Spleen (tissue), 11 donors: ENCODE results near the gene RETREG1. TPM values are rescaled to one million over a fixed set of nuclear protein-coding genes. Genes with fewer than 3 reads are reported as not detected.

Experiments
- DNase-seq: peaks from one replicate; pipeline ENCODE4 v3.0.0-alpha.2; 2020
- H3K27ac ChIP-seq, 8 donors: fragments of 200-600 bp; sonication (generic) in 7 of 8; 1 replicate in 4 of 8; 2 replicates in 4 of 8; pipeline versions ENCODE4 v1.5.0 to v1.8.0; 2016 to 2021; ENCODE audit warnings: inconsistent platforms in 4 of 8, mild to moderate bottlenecking in 4 of 8, moderate library complexity in 1 of 8
- H3K27me3 ChIP-seq, 7 donors: fragments of 200-600 bp; sonication (generic) in 6 of 7; replicated peaks in 1 of 7; 1 replicate in 4 of 7; 2 replicates in 3 of 7; pipeline versions ENCODE4 v1.5.0 to v1.8.0; 2016 to 2021; ENCODE audit warnings: inconsistent platforms in 3 of 7, mild to moderate bottlenecking in 1 of 7
- H3K36me3 ChIP-seq, 6 donors: fragments of 200-600 bp; sonication (generic) in 5 of 6; 1 replicate in 4 of 6; 2 replicates in 2 of 6; pipeline versions ENCODE4 v1.5.0 to v1.8.0; 2016 to 2021; ENCODE audit warnings: inconsistent platforms in 2 of 6
- H3K4me1 ChIP-seq, 6 donors: fragments of 200-600 bp; sonication (generic) in 5 of 6; 1 replicate in 3 of 6; 2 replicates in 3 of 6; pipeline versions ENCODE4 v1.5.0 to v1.8.0; 2016 to 2021; ENCODE audit warnings: inconsistent platforms in 3 of 6
- H3K4me3 ChIP-seq, 8 donors: fragments of 200-600 bp; sonication (generic) in 7 of 8; 1 replicate in 4 of 8; 2 replicates in 4 of 8; pipeline versions ENCODE4 v1.5.0 to v1.8.0; 2016 to 2021; ENCODE audit warnings: inconsistent platforms in 4 of 8, mild to moderate bottlenecking in 4 of 8, moderate library complexity in 2 of 8
- H3K9me3 ChIP-seq, 8 donors: fragments of 200-600 bp; sonication (generic) in 7 of 8; 1 replicate in 4 of 8; 2 replicates in 4 of 8; pipeline versions ENCODE4 v1.5.0 to v1.8.0; 2016 to 2021; ENCODE audit warnings: inconsistent platforms in 4 of 8
- CTCF ChIP-seq, 11 experiments: fragments of 200-600 bp in 7 of 11; fragments of 450-650 bp in 4 of 11; sonication (generic) in 4 of 11; IDR thresholded peaks in 8 of 11; conservative IDR thresholded peaks in 3 of 11; 1 replicate in 7 of 11; 2 replicates in 4 of 11; pipeline versions ENCODE4 v1.4.0 to v1.8.0; 2016 to 2021; ENCODE audit warnings: antibody characterized with exemption in 11 of 11, inconsistent platforms in 4 of 11, mild to moderate bottlenecking in 1 of 11
- POLR2A ChIP-seq, 3 donors: fragments of 450-650 bp; IDR thresholded peaks; one replicate each; pipeline ENCODE4 v1.5.1; 2017; ENCODE audit warnings: antibody characterized with exemption in 3 of 3, mild to moderate bottlenecking in 1 of 3
- POLR2AphosphoS5 ChIP-seq, 3 donors: sonication (generic); formaldehyde crosslinking; IDR thresholded peaks; one replicate each; pipeline ENCODE4 v1.5.1; 2017; ENCODE audit warnings: antibody characterized with exemption in 3 of 3
- WGBS, 5 donors: extraction: QIAGEN DNeasy Blood & Tissue Kit in 3 of 5; methylation state at CpG; one replicate each; pipeline versions ENCODE4 v1.1.5 to v1.1.7; 2013 to 2018; 5-methylcytosine and 5-hydroxymethylcytosine counted together
- intact Hi-C: fragments of 100-400 bp; cut with DNase I; formaldehyde crosslinking; loops from one replicate; pipeline ENCODE4 v1.15.0; 2023; ENCODE audit warnings: low total_unique reads
- polyA plus RNA-seq, 3 donors: library from polyadenylated mRNA; stranded (reverse); fragments of 200-250 nt; gene quantifications; one replicate each; pipeline ENCODE4 v1.2.1, GENCODE V29; 2013
- total RNA-seq, 7 donors: library from RNA; depleted of rRNA in 3 of 7; stranded (reverse); fragments of >200 nt in 3 of 7; fragmentation: NEBNext Ultra II Directional in 4 of 7; extraction: Animal tissue kit (Norgen Biotek cat#: 25700) in 4 of 7; gene quantifications; one replicate each; pipeline versions ENCODE4 v1.1.0 to v1.2.1, GENCODE V29; 2016 to 2021
- donor health status: healthy with polysubstance abuse.
- donor health status: DM: no; HTN: no; CAD: no; lungs with moderate emphysema.
- donor health status: DM: no; HTN: no; CAD: no.
- donor health status: Bipolar disorder and iron deficiency.
- donor health status: healthy.
- donor health status: DM: no; HTN: no; CAD: no.
- donor health status: DM: yes; HTN: yes; CAD: no.

RETREG1 gene
- total and polyA plus RNA-seq, 10 donors = 2.5 to 9.0 (median 5.1) TPM

GRCh38 chr5:16565118-16565517 lies 51.7 kb downstream of the RETREG1 start:
- Histone ChIP-seq H3K4me3 (no peak overlapping the region), H3K4me1 (no peaks in the 10 kb centered on the region), H3K27ac (no peak overlapping the region), H3K27me3 (no peaks in the 10 kb centered on the region), H3K36me3 (peaks cover 0 to 3% (median 0%) of the 10 kb centered on the region in 6 donors), H3K9me3 (no peaks in the 10 kb centered on the region)
- TF ChIP-seq POLR2AphosphoS5 (IDR thresholded peaks at IDR 0.05) = no peak
- no peak for TF ChIP-seq POLR2A (IDR thresholded peaks at IDR 0.05)
- TF ChIP-seq CTCF (IDR thresholded peaks at IDR 0.05 in 8 of 11, conservative IDR thresholded peaks at IDR 0.05 in 3 of 11) = no peak
- no peak for DNase-seq
- WGBS, 5 donors = 94 to 100% (median 96%) methylated on average over 1 of the region's 1 CpG
- intact Hi-C loops = no loop called here

GRCh38 chr5:16564248-16564867 lies 52.4 kb downstream of the RETREG1 start:
- H3K4me3 ChIP-seq = no peak overlapping the region
- H3K36me3 ChIP-seq = no peaks in the 10 kb centered on the region
- DNase-seq = no peak
- no peak overlapping the region for H3K27ac ChIP-seq
- intact Hi-C loops = no loop called here
- H3K27me3 ChIP-seq = no peaks in the 10 kb centered on the region
- H3K4me1 ChIP-seq = no peaks in the 10 kb centered on the region
- no peaks in the 10 kb centered on the region for H3K9me3 ChIP-seq
- TF ChIP-seq POLR2AphosphoS5 (IDR thresholded peaks at IDR 0.05) = no peak
- TF ChIP-seq POLR2A (IDR thresholded peaks at IDR 0.05) = no peak
- 79 to 93% (median 90%) methylated on average over 5 of the region's 5 CpGs for WGBS, 5 donors

- no peaks in the 10 kb centered on the region for H3K27me3 ChIP-seq
- H3K36me3 ChIP-seq = no peaks in the 10 kb centered on the region
- H3K27ac ChIP-seq = no peak overlapping the region
- H3K4me3 ChIP-seq = no peak overlapping the region
- DNase-seq = no peak
- H3K4me1 ChIP-seq = no peaks in the 10 kb centered on the region
- intact Hi-C loops = no loop called here
- TF ChIP-seq POLR2AphosphoS5 (IDR thresholded peaks at IDR 0.05) = no peak
- TF ChIP-seq POLR2A (IDR thresholded peaks at IDR 0.05) = no peak
- TF ChIP-seq CTCF (IDR thresholded peaks at IDR 0.05 in 8 of 11, conservative IDR thresholded peaks at IDR 0.05 in 3 of 11) = no peak
- no peaks in the 10 kb centered on the region for H3K9me3 ChIP-seq
These were observed 53.1 kb downstream of the RETREG1 start for GRCh38 chr5:16563686-16564085.

- no peak overlapping the region for H3K27ac ChIP-seq
- TF ChIP-seq POLR2AphosphoS5 (IDR thresholded peaks at IDR 0.05) = no peak
- no peak for TF ChIP-seq CTCF (IDR thresholded peaks at IDR 0.05 in 8 of 11, conservative IDR thresholded peaks at IDR 0.05 in 3 of 11)
- TF ChIP-seq POLR2A (IDR thresholded peaks at IDR 0.05) = no peak
- H3K4me3 ChIP-seq = no peak overlapping the region
- no peaks in the 10 kb centered on the region for H3K4me1 ChIP-seq
- WGBS, 5 donors = 72 to 93% (median 77%) methylated on average over 3 of the region's 3 CpGs
- intact Hi-C loops = no loop called here
- no peak for DNase-seq
- no peaks in the 10 kb centered on the region for H3K36me3 ChIP-seq
- no peaks in the 10 kb centered on the region for H3K9me3 ChIP-seq
- no peaks in the 10 kb centered on the region for H3K27me3 ChIP-seq
These were observed 55.1 kb downstream of the RETREG1 start for GRCh38 chr5:16561660-16562059.
